Adrenal gland (tissue), 5 donors: ENCODE data around the gene LIPA.

Source experiments
- CTCF ChIP-seq, 6 experiments: fragments of 450-650 bp in 4 of 6; fragments of 200-600 bp in 2 of 6; sonication (generic) in 1 of 6; IDR thresholded peaks; 1 replicate in 5 of 6; 2 replicates in 1 of 6; pipeline versions ENCODE4 v1.5.1 to v1.8.0; 2016 to 2021; ENCODE audit warnings: antibody characterized with exemption in 6 of 6, mild to moderate bottlenecking in 2 of 6, moderate library complexity in 1 of 6
- POLR2A ChIP-seq, 2 donors: fragments of 450-650 bp; IDR thresholded peaks; one replicate each; pipeline ENCODE4 v1.6.1; 2017; ENCODE audit warnings: antibody characterized with exemption in 2 of 2, mild to moderate bottlenecking in 2 of 2, moderate library complexity in 1 of 2
- donor health status: DM: no; HTN: no; CAD: no.

- TF ChIP-seq CTCF (IDR thresholded peaks at IDR 0.05) (no peak), POLR2A (IDR thresholded peaks at IDR 0.05) (no peak)
Observed at GRCh38 chr10:89219513-89220218, 31.9 kb downstream of the LIPA start.
